ENCODE data around the gene ERN2. TPM values are rescaled to one million over a fixed set of nuclear protein-coding genes. Genes with fewer than 3 reads are reported as not detected.
"Not testable (repeated sequence)": the region's sequence is repeated elsewhere in the genome, so short reads cannot be mapped to it uniquely, and the experiment has no call there.

Gene ERN2
- total and polyA plus RNA-seq, 11 donors, result 0.07 TPM; not detected in 10

GRCh38 chr16:23745263-23745662, 32.2 kb upstream of the ERN2 start:
- intact Hi-C loops (cut with DNase I), result no loop called here
- TF ChIP-seq CTCF (IDR thresholded peaks at IDR 0.05) (no peak), POLR2A (IDR thresholded peaks at IDR 0.05) (no peak)
- Histone ChIP-seq H3K4me1 (no peaks in the 10 kb centered on the region), H3K36me3 (no peaks in the 10 kb centered on the region), H3K27ac (no peak overlapping the region), H3K9me3 (peaks cover 0 to 9% (median 0%) of the 10 kb centered on the region in 12 donors), H3K4me3 (no peak overlapping the region), H3K27me3 (peaks cover 0 to 30% (median 0%) of the 10 kb centered on the region in 9 donors)
- no peak for ATAC-seq
- 71 to 82% (median 77%) methylated on average over 4 of the region's 4 CpGs for WGBS, 4 donors
- no peak for DNase-seq

GRCh38 chr16:23742766-23743165, 29.7 kb upstream of the ERN2 start:
- Histone ChIP-seq H3K9me3 (peaks cover 0 to 9% (median 0%) of the 10 kb centered on the region in 12 donors), H3K4me1 (no peaks in the 10 kb centered on the region), H3K4me3 (no peak overlapping the region), H3K36me3 (no peaks in the 10 kb centered on the region), H3K27ac (no peak overlapping the region), H3K27me3 (peaks cover 0 to 34% (median 0%) of the 10 kb centered on the region in 9 donors)
- TF ChIP-seq POLR2A (IDR thresholded peaks at IDR 0.05) (no peak), CTCF (IDR thresholded peaks at IDR 0.05) (no peak)
- WGBS, 4 donors, result 32 to 37% (median 33%) methylated on average over 4 of the region's 4 CpGs
- no peak for DNase-seq
- no peak for ATAC-seq
- intact Hi-C loops (cut with DNase I), result no loop called here

GRCh38 chr16:23741675-23742303, 28.8 kb upstream of the ERN2 start:
- 46 to 55% (median 49%) methylated on average over 2 of the region's 2 CpGs for whole genome bisulfite sequencing, 4 donors
- Histone ChIP-seq H3K9me3 (peaks cover 0 to 9% (median 0%) of the 10 kb centered on the region in 12 donors), H3K36me3 (no peaks in the 10 kb centered on the region), H3K27me3 (peaks cover 0 to 34% (median 0%) of the 10 kb centered on the region in 9 donors), H3K4me3 (no peak overlapping the region), H3K4me1 (no peaks in the 10 kb centered on the region), H3K27ac (no peak overlapping the region)
- ATAC-seq, result no peak
- no peak for TF ChIP-seq POLR2A (IDR thresholded peaks at IDR 0.05)
- TF ChIP-seq CTCF (IDR thresholded peaks at IDR 0.05), result no peak
- intact Hi-C loops (cut with DNase I), result no loop called here
- no peak for DNase-seq

GRCh38 chr16:23739516-23739915, 26.5 kb upstream of the ERN2 start:
- no peaks in the 10 kb centered on the region for H3K36me3 ChIP-seq
- H3K4me3 ChIP-seq, result no peak overlapping the region
- intact Hi-C loops (cut with DNase I), result loop anchor here in 8 of 10 donors (5.0 to 10.0 kb wide), 5 partner anchors 268 to 298 kb away; no protein-coding TSS in a partner anchor
- ATAC-seq (no peak), DNase-seq (no peak)
- no peak overlapping the region for H3K27ac ChIP-seq
- TF ChIP-seq CTCF (IDR thresholded peaks at IDR 0.05) (no peak), POLR2A (IDR thresholded peaks at IDR 0.05) (no peak)
- H3K27me3 ChIP-seq, result peaks cover 0 to 31% (median 0%) of the 10 kb centered on the region in 9 donors
- 52 to 74% (median 64%) methylated on average over 1 of the region's 1 CpG for WGBS, 4 donors
- H3K9me3 ChIP-seq, result no peaks in the 10 kb centered on the region
- H3K4me1 ChIP-seq, result no peaks in the 10 kb centered on the region

GRCh38 chr16:23737423-23738028, 24.5 kb upstream of the ERN2 start:
- not testable (repeated sequence) for H3K9me3 ChIP-seq, H3K27ac ChIP-seq, H3K4me1 ChIP-seq, H3K36me3 ChIP-seq, DNase-seq, H3K4me3 ChIP-seq, ATAC-seq
- intact Hi-C loops (cut with DNase I), result loop anchor here in 8 of 10 donors (5.0 to 10.0 kb wide), 5 partner anchors 270 to 300 kb away; no protein-coding TSS in a partner anchor
- 86 to 94% (median 90%) methylated on average over 1 of the region's 1 CpG for WGBS, 4 donors
- H3K27me3 ChIP-seq, result peaks cover 0 to 26% (median 0%) of the 10 kb centered on the region in 9 donors

Measured in heart left ventricle (tissue), 16 donors.